Activated B cell treated with CpG ODN at 0.5 μM for 24 hours (primary cell): ENCODE measurements around the gene PYURF. TPM values are rescaled to one million over a fixed set of nuclear protein-coding genes. Genes with fewer than 3 reads are reported as not detected.

ENCODE experiments used
- ATAC-seq: fragments of 200-7000 bp; cut with Tn5 transposase; one replicate; pipeline ENCODE4 v1.10.0; 2021; ENCODE audit warnings: low read depth, mild to moderate bottlenecking, moderate library complexity
- CTCF ChIA-PET: fragments of 350-600 bp; sonication (Branson Sonifier 250); formaldehyde crosslinking; loops from one replicate; lab custom pipeline; 2021; ENCODE audit warnings: antibody characterized with exemption; lab: Charles Lee
- POLR2A ChIA-PET: fragments of 350-600 bp; sonication (Branson Sonifier 250); formaldehyde crosslinking; loops from one replicate; lab custom pipeline; 2021; ENCODE audit warnings: antibody characterized with exemption; lab: Charles Lee
- DNase-seq: peaks from one replicate; pipeline ENCODE4 v3.0.0; 2022
- H3K27ac Mint-ChIP-seq: one replicate; pipeline ENCODE4 v1.8.0; 2020; ENCODE audit warnings: mixed read lengths
- H3K27me3 Mint-ChIP-seq: one replicate; pipeline ENCODE4 v1.8.0; 2021; ENCODE audit warnings: mixed read lengths
- H3K36me3 Mint-ChIP-seq: one replicate; pipeline ENCODE4 v1.8.0; 2021; ENCODE audit warnings: low read depth, mixed read lengths
- H3K4me1 Mint-ChIP-seq: one replicate; pipeline ENCODE4 v1.8.0; 2021; ENCODE audit warnings: mixed read lengths
- H3K4me3 Mint-ChIP-seq: one replicate; pipeline ENCODE4 v1.8.0; 2020; ENCODE audit warnings: mild to moderate bottlenecking, mixed read lengths
- H3K9me3 Mint-ChIP-seq: one replicate; pipeline ENCODE4 v1.8.0; 2020; ENCODE audit warnings: mixed read lengths
- CTCF ChIP-seq: fragments of 200-600 bp; IDR thresholded peaks from one replicate; pipeline ENCODE4 v1.8.0; 2022; ENCODE audit warnings: antibody characterized with exemption, mild to moderate bottlenecking
- intact Hi-C: fragments of 100-400 bp; cut with micrococcal nuclease; formaldehyde crosslinking; loops from one replicate; pipeline ENCODE4 v1.15.1; 2024
- total RNA-seq: library from RNA; stranded (reverse); gene quantifications from 2 replicates; pipeline ENCODE4 v1.2.3, GENCODE V29; 2022

Gene PYURF
- total RNA-seq, 1 donor from 2014 or later: 42.2 TPM

- ChIA-PET POLR2A (no interaction called here), CTCF (interaction anchor here (3.6 kb wide), 1 partner anchor 9 kb away, joined by 16 read pairs; no protein-coding TSS in a partner anchor)
- H3K27me3 Mint-ChIP-seq: no peaks in the 10 kb centered on the region
- DNase-seq: no peak
- H3K27ac Mint-ChIP-seq: no peak overlapping the region
- intact Hi-C loops: no loop called here
- H3K36me3 Mint-ChIP-seq: no peaks in the 10 kb centered on the region
- H3K9me3 Mint-ChIP-seq: no peaks in the 10 kb centered on the region
- H3K4me1 Mint-ChIP-seq: no peaks in the 10 kb centered on the region
- H3K4me3 Mint-ChIP-seq: no peak overlapping the region
- TF ChIP-seq CTCF: no peak
- no peak for ATAC-seq
Observed at GRCh38 chr4:88531549-88531948, 8.0 kb upstream of the PYURF start.

GRCh38 chr4:88528861-88529260, 5.3 kb upstream of the PYURF start:
- H3K27me3 Mint-ChIP-seq: no peaks in the 10 kb centered on the region
- TF ChIP-seq CTCF: no peak
- no peak overlapping the region for H3K4me3 Mint-ChIP-seq
- ATAC-seq (no peak), DNase-seq (no peak)
- POLR2A ChIA-PET: no interaction called here
- intact Hi-C loops: no loop called here
- CTCF ChIA-PET: interaction anchor here (1.5 to 2.7 kb wide), 2 partner anchors 131 to 144 kb away, joined by 3 to 9 read pairs; no protein-coding TSS in a partner anchor
- peaks cover 5% of the 10 kb centered on the region for H3K4me1 Mint-ChIP-seq
- no peaks in the 10 kb centered on the region for H3K36me3 Mint-ChIP-seq
- H3K9me3 Mint-ChIP-seq: no peaks in the 10 kb centered on the region
- H3K27ac Mint-ChIP-seq: no peak overlapping the region

- intact Hi-C loops: no loop called here
- H3K36me3 Mint-ChIP-seq: peaks cover 1% of the 10 kb centered on the region
- no peak overlapping the region for H3K27ac Mint-ChIP-seq
- no peak overlapping the region for H3K4me3 Mint-ChIP-seq
- no peak for TF ChIP-seq CTCF
- peaks cover 8% of the 10 kb centered on the region for H3K4me1 Mint-ChIP-seq
- no peaks in the 10 kb centered on the region for H3K9me3 Mint-ChIP-seq
- ChIA-PET POLR2A (no interaction called here), CTCF (interaction anchor here (1.3 to 2.7 kb wide), 3 partner anchors 132 to 170 kb away, joined by 3 to 9 read pairs (median 3); partner anchors contain the start of gene NAP1L5)
- ATAC-seq (no peak), DNase-seq (no peak)
- no peaks in the 10 kb centered on the region for H3K27me3 Mint-ChIP-seq
Observed at GRCh38 chr4:88527787-88528186, 4.2 kb upstream of the PYURF start.

GRCh38 chr4:88526221-88526815, 2.7 kb upstream of the PYURF start:
- TF ChIP-seq CTCF: no peak
- H3K27ac Mint-ChIP-seq: no peak overlapping the region
- no peaks in the 10 kb centered on the region for H3K27me3 Mint-ChIP-seq
- no peak overlapping the region for H3K4me3 Mint-ChIP-seq
- intact Hi-C loops: loop anchor here (1.0 kb wide), 2 partner anchors 133 to 498 kb away; no protein-coding TSS in a partner anchor
- no peaks in the 10 kb centered on the region for H3K9me3 Mint-ChIP-seq
- ATAC-seq (no peak), DNase-seq (no peak)
- peaks cover 18% of the 10 kb centered on the region for H3K4me1 Mint-ChIP-seq
- ChIA-PET POLR2A (no interaction called here), CTCF (interaction anchor here (0.7 to 2.7 kb wide), 5 partner anchors 133 to 498 kb away, joined by 3 to 9 read pairs (median 3); partner anchors contain the start of gene NAP1L5)
- peaks cover 10% of the 10 kb centered on the region for H3K36me3 Mint-ChIP-seq

GRCh38 chr4:88524171-88524570, 595 bp upstream of the PYURF start:
- POLR2A ChIA-PET: interaction anchor here (0.5 to 2.2 kb wide), 7 partner anchors 67 to 280 kb away, joined by 3 to 11 read pairs (median 6); partner anchors contain the start of genes HERC3, HERC5, HERC6 and PPM1K
- DNase-seq: no peak
- H3K4me1 Mint-ChIP-seq: peaks cover 18% of the 10 kb centered on the region
- TF ChIP-seq CTCF: no peak
- H3K27ac Mint-ChIP-seq: peak overlapping the region; percentile 24
- H3K4me3 Mint-ChIP-seq: peak overlapping the region; percentile 95
- no peaks in the 10 kb centered on the region for H3K9me3 Mint-ChIP-seq
- CTCF ChIA-PET: interaction anchor here (1.2 to 2.1 kb wide), 6 partner anchors 8 to 499 kb away, joined by 3 to 11 read pairs (median 6); no protein-coding TSS in a partner anchor
- H3K36me3 Mint-ChIP-seq: peaks cover 21% of the 10 kb centered on the region
- intact Hi-C loops: no loop called here
- ATAC-seq: no peak
- no peaks in the 10 kb centered on the region for H3K27me3 Mint-ChIP-seq
